GM19239 (cell line): Measurements from ENCODE around the gene PACSIN2.

Experiments used
- DNase-seq: peaks from one replicate; pipeline ENCODE4 v3.0.0; 2011; ENCODE audit warnings: low spot score; ENCODE audit not compliant: insufficient read length
- FAIRE-seq: peaks from 2 replicates; lab custom pipeline; 2011; peaks lifted over from hg19 to GRCh38; lab: Jason Lieb, UNC

Gene PACSIN2

DNA sequence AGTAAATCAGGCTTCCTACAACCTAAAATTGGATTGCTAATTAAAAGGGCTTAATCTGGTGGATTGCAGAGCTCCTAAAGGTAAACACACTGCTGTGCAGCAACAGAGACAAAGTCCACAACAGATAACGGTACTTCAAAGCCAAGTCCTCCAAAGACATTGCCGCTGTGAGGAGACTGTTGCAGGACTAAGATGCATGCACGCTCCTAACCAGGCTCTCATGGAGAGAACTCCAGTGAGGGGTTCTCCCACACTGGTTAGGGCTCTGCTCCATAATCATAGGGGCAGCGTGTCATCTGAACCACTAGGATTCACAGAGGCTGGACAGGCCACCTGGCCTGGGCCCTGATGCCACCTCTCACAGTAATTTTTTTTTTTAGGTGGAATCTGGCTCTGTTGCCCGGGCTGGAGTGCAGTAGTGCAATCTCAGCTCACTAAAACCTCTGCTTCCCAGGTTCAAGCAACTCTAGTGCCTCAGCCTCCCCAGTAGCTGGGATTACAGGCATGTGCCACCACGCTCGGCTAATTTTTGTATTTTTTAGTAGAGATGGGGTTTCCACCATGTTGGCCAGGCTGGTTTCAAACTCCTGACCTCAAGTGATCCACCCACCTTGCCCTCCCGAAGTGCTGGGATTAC, 101.0 kb downstream of the PACSIN2 start:
- DNase-seq (no peak), FAIRE-seq (no peak)

DNA sequence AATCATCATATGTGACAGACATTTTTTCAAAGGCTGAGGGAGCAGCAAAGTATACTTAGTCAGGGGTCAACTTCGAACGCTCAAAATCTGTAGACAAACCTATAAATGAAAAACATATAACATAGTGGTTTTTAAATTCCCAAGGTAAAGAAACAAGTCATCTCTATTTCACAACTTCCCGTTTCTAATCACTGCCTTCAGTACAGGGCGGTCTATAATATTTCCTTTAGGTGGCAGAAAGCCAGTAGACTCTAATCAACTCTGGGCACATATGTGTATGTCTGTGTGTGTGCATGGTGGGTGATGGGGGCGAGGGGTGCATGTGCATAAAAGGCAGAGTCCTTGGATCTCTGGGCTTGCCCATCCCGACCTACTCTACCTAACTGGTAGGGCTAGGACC, 102.9 kb downstream of the PACSIN2 start:
- no peak for DNase-seq

DNA sequence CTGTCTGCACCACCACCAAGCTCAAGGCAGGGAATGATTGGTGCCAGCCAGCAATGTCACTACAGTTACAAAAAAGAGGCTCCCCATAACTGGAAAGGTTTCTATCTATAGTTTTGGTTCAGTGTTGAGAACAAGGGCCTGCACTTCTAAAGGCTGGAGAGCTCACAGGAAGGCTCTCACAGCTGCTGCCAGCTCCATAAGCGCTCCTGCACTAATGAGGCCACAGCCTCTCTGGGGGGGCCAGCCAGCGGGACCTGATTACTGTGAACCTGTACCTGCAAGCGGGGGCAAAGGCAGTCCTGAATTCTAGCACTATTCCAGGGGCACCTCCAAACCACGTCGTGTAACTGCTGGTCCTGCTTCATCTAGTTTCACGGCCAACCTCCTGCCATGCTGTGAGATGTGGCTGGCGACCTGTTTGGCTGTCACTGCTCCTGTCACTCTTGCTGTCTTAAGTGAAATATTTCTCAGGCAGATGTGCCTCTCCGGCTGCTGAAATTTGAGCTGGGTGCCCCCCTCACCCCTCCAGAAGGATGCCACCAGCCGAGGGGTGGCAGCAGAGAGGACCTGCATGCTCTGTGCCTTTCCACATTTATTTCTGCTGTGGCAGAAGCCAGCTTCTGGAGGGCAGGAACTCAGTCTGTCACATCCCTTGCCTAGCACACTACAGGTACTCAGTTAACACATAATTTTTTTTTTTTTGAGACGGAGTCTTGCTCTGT, 104.6 kb downstream of the PACSIN2 start:
- DNase-seq = no peak
- no peak for FAIRE-seq

More for the DNA sequence above, 102.9 kb downstream of the PACSIN2 start:
- FAIRE-seq = peak; percentile 88

DNA sequence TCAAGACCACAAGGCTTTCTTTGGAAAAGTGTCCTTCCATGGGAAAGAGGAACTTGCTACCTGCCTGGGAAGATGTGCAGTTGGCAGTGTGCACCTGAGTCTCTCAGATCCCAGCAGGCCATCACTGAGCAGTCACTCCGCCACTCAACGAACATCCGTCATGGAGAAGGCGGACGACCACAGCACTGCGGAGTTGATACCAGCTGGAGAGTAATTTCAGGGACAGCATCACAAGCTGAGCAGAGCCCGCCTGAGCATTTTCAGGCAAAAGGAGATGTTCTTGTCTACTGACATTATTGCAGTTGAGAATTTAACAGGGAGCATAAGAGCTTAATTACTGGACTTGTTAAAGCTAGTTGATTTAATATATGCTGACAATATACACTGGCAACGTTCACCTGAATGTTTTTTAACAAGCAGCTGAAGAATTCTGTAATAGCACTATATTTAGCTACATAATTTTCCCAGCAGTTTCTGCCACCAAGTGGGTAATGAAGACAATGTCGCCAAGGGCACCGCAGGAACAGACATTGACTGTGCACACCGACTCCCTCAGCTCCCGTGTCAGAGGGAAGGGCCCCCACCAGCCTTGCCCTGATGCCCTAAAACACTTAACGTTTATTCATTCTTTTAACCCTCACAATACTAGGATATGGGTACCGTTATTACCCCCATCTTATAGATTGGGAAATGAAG, 105.4 kb downstream of the PACSIN2 start:
- DNase-seq = no peak
- no peak for FAIRE-seq

DNA sequence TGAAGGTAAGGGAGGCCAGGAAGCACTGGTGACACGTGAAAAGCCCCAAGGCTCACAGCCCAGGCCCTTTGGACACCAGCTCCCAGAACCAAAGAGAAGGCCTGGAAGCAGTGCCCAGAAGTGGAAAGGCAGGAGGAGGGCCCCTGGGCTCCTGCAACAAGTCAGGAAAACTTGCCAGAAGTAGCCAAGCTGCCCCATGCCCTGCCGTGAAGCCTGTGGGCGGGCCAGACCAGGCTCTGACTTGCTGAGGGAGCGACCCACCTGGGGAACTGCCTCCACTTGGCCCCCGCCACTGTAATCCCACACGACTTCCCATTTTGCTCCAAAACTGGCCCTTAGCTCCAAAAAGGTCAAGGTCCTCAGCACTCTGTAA, 106.6 kb downstream of the PACSIN2 start:
- DNase-seq = no peak
- FAIRE-seq = no peak

DNA sequence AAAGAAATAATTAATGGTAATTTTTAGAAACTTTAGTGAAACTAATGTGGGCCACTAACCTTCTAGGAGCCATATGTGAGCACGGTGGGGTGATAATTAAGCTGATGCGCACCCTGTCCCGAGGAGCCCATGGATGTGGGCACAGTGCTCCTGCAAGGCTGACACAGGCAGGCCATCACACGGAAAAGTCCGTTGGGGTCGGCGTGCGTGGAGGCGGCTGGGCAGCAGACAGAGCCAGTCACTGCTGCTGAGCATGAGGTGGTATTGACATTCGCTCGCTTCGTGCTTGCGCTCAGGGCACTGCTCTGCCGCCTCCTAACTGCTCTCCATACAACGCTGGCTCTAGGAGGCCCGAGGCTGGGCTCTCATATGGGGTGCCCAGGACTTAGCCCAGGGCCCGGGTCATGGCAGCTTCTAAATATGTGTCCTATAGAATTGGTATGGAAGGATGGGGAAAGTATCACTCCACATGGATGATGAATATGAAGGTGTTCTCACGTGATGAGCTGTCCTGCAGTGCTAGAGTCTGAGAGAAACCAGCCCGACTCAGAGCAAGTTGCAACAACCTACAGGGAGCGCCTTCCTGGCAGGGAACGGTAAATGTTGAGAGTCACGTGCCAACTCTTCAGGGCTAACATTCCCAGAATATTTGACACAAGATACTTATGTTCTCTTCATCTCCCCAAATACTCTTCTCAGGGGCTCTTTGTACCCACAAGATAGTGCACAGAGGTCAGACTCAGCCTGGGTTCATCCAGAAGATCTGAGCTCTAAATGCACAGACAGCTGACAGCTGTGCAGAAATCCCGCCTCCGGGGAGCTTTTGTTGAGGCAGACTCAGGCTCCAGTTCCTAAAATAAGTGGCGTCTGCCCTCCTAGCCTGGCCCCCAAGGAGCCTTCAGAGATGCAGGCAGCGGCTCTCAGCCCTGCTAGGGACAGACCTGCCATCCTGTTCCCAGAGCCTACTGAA, 107.3 kb downstream of the PACSIN2 start:
- FAIRE-seq (no peak), DNase-seq (no peak)

DNA sequence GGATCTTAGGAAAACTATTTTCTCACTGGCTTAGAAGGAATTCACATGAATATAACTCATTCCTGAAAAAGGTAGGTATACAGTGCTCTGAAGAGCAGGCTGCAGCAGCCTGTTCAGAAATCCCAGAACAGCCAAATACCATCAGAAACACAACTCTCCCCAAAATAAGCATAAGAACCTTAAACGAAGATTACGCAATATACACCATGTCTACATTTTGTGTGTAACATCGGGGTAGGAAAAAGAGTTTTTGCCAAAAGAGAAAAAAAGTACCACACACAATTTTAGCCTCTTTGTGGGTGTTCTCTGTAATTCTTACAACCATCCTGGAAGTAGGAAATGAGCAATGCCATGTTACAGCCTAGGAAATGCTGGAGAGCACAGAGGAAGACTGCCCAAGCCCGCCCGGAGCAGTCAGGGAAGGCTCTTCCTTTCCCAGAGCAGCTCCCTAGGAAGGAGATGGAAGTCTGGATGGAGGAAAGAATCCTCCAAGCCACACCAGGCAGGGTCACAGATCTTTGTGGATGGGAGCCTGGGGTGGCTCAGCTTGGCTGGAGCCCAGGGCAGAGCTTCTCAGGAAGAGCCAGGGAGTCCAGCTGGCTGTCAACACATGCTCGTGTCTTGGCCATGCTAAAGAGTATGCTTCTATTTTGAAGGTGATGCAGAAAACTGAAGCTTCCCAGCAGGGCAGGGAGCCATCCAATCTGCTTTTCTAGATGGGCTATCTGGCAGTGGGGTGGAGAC, 108.2 kb downstream of the PACSIN2 start:
- FAIRE-seq = no peak
- DNase-seq = no peak

DNA sequence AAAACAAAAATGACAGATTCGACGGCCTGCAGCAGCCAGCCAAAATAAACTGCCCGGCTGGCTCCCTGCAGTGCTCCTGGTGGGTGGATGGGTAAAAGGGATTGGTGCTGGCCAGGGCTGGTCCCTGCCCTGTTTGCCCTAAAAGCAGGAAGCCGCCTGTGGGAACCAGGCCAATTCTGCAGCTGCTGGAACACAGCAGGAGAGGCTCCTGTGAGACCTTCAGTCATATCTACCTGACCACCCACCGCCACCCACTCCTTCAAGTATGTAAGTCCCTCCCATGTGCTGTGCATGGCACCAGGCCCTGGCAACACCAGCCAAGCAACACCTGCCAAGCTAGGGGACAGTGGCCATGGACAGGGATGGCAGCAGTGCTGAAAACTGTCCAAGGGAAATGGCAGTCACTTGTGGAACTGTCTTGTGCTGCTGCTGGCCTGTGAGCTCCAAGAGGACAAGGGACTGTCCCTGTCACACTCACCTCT, 109.2 kb downstream of the PACSIN2 start:
- no peak for FAIRE-seq
- no peak for DNase-seq

DNA sequence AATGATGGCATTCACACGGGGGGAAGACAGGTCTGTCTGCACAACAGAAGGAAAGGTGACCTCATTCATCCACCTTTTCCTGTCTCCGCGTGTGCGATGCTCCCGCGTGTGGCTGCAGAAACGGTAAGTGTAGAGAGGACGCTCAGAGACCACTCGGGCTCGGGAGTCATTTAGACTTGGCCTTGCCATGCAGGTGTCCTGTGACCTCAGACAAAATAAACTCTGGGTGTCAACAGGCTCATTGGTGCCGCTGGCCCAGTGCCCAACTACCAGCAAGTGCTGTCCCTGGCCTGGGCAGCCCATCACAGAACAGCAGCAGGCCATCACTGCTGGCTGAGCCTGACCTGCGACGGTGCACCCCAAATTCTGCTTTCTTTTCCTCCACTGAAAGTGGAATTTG, 109.7 kb downstream of the PACSIN2 start:
- DNase-seq (no peak), FAIRE-seq (no peak)

DNA sequence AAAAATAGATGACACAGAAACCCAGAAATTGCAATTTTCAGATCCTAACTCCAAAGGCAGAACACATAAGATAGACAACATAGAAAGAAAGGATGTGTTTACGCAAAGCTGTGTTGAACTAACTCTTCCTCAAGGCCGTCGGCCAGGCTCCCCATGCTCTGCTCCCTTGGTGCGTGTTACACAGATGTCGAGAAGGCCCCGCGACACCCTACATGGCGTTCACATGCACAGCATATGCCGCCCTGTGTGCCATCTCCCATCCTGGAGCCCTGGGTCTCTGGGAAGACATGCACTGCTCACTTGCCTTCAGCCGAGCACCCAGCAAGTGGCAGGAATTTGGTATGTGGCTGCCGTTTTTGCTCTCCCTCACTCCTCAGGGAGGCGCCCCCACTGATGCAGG, 110.9 kb downstream of the PACSIN2 start:
- no peak for FAIRE-seq
- DNase-seq = no peak

DNA sequence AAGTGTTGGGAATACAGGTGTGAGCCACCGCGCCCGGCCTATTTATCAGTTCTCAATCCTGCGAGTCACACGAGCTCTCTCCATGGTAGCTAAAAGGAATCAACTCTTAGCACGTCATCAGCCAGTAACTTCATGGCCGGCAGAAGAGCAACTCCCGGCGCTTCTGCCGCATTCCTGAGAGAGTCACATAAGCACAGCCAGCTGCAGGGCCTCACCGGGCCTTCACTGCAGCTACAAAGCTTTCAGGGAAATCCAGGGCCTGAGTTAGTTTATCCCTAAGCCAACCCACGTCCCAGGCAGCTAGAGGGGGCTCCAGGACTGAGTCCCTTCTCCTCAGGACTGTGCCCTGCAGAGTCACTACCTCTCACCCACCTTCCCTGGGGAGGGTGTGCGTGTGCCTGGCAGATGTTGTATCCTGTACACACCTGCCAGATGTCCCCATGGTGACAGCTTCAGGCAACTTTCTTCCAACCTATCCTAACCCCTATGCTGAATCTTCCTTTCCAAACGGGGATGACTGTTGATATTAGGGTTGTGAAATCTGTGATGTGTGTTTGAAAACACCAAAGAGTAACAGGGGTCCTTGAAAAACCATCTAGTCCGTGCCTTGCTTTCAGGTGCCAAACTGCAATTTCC, 112.0 kb downstream of the PACSIN2 start:
- DNase-seq (no peak), FAIRE-seq (no peak)

DNA sequence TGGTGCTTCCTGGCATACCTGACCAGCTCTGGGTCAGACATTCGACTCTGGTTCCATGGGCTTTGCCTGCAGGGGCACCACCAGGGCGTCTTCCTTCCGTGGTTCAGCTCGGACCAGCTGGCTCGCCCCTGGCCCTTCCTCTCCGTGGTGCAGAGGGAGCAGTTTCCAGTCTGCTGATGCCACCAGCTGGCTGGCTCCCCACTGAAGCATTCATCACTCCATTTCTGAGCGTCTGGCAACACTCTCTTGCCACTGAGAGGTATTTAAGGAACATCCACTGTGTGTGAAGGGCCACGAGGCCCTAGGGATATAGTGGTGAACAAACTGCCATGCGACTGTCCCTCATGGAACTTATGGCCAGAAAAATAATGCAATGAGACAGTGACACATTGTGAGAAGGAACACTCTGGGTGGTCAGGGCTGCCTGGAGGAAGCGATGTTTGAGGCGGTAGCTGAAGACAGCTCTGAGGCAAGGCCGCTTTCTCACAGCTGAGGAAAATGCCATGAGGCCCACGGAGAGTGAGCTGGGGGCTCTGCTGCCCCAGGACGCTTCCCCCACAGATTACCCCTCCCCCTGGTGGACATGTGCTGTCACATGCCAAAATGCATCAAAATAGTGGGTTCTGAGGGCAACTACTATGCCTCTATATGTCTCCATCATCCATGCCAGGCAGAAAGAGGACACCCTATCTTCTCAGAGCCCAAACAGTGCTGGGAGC, 113.0 kb downstream of the PACSIN2 start:
- FAIRE-seq = no peak
- DNase-seq = no peak

DNA sequence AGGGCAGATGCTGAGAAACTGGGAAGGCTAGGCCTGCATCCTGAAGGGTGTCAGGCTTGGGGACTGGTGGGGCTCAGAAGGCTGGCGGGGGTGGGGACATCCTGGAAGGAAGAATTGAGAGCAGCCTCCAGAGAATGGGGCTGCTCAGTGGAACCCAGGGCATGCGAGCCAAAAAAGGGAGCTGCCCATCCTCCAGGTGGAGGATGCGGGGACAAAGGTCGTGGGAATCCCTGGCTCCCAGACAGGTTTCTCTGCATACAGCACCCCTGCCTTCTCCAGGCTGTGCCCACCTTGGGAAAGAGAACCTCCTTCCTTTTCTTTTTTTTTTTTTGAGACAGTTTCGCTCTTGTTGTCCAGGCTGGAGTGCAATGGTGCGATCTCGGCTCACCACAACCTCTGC, 117.0 kb downstream of the PACSIN2 start:
- DNase-seq = no peak
- FAIRE-seq = no peak

DNA sequence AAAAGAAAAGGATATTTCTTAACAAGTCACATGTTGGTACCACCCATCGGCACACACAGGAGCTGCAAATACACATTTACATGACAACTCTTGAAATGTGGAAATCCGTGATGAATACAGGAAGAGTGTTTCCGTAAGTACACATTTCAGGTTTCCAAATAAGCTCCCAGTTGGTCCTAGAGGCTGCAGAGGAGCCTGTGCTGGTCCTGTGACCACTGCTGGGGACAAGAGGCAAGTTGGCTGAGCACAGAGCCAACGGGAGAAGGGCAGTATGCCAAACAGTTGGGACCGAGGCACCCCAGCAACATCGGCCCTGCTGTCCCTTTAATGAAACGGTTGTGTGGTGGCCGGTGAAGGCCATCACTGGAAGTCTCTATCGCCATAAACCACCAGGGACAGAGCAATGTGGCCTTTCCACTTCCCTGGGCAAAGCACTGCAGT, 119.4 kb downstream of the PACSIN2 start:
- no peak for FAIRE-seq
- no peak for DNase-seq

DNA sequence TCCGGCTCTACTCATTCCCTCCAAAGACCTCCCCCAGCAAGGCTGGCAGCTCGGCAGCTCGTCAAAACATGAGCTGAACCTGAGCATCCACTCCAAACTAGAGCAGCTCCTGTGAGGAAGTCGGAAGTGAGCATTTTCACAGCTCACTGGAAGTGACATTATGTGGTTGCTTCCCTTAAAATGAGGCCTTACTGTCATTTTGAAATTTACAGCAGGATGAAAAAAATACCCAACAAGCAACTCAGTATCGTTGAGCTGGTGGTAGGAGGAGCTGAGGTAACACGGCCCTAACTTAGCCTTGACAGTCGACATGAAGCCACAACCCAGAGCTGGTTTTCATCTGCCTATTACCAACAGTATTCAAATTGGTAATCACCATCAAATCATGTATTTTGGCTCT, 119.9 kb downstream of the PACSIN2 start:
- FAIRE-seq (peak; percentile 100), DNase-seq (peak; percentile 37)

DNA sequence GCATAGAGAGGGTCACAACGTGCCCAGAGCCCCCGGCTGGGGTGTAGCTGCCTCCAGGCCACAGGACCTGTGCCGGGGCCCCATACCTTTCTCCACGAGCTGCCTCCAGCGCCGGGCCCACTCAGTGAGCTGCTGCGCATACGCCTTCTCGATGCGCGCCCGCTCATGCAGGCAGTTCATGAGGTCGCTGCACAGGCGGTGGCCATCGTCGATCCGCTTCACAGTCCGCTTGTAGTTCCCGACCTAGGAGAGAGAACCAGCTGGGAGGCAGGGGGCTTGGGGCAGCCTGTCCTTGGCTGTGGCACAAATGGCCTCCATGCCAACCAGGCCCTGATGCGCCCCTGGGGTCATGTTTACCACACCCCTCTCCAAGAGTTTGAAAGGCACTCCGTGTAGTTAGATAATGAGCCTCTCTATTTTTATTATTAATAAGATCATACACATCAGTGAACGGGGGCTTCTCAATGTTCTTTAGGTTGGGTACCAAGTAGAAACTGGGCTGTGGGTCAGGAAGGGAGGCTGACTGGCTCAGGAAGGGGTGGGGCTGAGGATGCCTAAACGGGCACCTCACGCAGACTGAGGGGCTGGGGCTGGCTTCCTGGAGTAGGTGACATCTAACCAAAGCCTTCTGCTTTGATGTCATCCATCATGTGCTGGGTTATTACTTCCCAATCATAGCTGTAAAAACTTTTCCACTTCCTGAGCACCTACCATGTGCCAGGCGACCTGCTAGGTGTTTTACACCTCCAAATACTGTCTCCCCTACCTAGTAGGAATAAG, 121.4 kb downstream of the PACSIN2 start:
- DNase-seq (no peak), FAIRE-seq (no peak)

DNA sequence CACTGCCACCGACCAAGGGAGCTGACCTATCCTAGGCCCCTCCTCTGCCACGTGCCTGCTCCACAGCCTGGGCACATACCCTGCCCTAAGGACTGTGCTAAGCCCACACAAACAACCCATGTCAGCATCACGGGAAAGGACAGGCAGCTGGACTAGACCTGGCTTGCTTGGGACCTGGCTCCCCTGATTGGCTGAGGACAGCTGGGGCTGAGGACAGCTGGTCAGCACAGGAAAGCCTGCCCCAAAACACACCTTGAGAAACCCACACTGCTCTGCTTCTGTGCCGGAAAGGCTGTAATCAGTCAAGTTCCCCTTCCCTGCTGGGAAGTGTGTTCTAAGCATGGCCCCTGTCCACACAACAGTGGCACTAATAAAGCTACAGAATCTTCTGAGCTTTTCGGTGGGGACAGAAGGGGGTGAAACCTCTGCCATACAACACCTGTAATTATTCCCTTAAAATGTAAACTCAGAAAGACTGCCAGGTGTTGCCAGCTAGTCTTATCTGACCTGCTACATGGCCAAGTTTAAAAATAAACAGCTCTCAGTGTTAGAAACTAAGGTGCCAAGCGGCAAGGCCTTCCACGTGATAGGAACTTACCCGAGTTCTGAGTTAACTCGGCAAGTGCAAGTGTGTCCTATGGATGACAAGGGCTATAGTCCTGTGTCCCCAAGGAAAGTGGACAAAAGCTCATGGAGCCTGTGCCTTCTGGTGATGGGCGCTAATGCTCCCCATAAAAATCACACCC, 122.2 kb downstream of the PACSIN2 start:
- FAIRE-seq (peak; percentile 89), DNase-seq (peak; percentile 36)
